Fibroblast of skin of left quadriceps (primary cell): ENCODE measurements around the gene QRFP.

Source experiments
- DNase-seq, 2 experiments: peaks; one replicate each; pipeline ENCODE4 v3.0.0-alpha.2; 2013; ENCODE audit warnings: low read depth in 2 of 2

QRFP gene

DNA sequence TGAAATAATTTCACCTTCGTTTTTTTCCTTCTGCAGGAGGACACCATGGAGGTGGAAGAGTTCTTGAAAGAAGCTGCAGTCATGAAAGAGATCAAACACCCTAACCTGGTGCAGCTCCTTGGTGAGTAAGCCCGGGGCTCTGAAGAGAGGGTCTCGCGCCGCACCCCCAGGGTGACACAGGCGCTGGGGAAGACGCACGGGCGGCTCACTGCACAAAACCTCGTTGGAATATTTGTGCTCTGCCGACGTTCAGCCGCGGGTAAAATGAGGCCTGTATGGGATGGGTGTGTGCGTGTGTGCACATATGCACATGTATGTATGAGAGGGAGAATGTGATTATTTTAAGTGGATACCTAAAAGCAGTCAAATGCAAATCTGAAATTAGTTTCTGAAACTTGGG is 24.5 kb downstream of the QRFP start:
- no peak for DNase-seq

DNA sequence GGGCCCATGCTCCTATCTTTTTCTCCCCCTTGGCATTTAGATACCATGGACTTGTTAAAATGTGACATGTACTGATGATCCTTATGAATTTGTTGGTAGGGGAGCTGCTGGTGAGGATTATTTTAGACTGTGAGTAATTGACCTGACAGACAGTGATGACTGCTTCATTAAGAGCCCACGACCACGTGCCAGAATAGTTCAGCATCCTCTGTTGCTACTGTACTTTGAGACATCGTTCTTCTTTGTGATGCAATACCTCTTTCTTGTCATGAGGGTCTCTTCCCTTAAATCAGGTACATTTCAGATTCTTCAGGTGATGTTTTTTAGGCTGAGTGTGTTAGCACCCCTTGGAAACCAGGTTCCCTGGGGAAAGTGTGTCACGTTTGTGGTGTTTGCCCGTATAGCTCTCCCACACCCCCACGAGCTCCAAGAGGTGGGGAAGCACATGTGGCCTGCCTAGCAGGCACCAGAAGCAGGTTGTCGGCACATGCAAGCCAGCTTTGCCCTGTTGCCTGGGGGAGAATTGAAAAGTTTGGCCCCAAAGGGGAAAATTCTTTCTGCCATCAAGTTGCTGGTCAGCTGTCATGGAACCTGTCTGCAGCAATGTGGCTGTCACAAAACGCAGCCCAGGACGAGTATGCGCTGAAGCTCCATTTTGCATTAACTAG is 25.1 kb downstream of the QRFP start:
- no peak for DNase-seq

- no peak for DNase-seq
Measured at GRCh38 chr9:130870491-130871381, 25.9 kb downstream of the QRFP start.

GRCh38 chr9:130869250-130869649 is 27.4 kb downstream of the QRFP start:
- DNase-seq, result no peak

- DNase-seq, result no peak
Measured at GRCh38 chr9:130868230-130868629, 28.4 kb downstream of the QRFP start.

GRCh38 chr9:130867556-130867955 is 29.1 kb downstream of the QRFP start:
- no peak for DNase-seq

DNA sequence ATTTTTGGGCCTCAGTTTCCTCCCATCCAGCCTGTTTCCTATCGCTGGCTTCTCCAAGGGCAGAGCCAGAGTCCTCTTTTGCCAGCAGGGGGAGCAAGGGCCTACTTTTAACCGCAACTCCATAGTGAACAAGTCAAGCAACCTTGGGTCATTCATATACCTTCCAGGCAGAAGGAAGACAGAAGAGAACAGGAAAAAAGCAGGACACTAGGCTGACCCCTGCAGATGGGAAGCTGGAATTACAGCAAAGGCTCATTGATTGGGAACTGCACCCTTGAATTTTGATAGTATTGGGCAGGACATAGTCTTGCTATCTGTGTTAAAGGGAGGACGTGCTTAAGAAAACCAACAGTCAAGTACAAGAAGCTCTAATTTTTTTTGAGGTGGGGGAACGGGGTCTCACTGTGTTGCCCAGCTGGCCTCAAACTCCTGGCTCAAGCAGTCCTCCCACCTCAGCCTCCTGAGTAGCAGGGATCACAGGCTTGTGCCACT is 30.1 kb downstream of the QRFP start:
- peak; percentile 76 to 78 for DNase-seq

DNA sequence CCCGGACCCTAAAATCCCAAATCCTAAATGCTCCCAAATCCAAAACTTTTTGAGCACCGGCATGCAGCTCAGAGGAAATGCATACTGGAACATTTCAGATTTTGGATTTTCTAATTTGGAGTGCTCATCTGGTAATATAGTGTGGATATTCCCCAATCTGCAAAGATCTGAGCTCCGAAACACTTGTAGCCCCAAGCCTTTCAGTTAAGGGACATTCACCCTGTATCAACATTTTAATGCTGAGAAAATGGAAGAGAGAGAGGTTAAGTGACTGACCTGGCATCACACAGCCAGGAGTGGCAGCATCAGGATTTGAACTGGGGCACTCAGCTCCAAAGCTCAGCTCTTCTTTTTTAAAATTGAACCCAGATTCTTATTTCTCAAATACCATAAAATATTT is 30.7 kb downstream of the QRFP start:
- DNase-seq, result no peak

- no peak for DNase-seq
Measured at GRCh38 chr9:130864541-130864940, 32.1 kb downstream of the QRFP start.

DNA sequence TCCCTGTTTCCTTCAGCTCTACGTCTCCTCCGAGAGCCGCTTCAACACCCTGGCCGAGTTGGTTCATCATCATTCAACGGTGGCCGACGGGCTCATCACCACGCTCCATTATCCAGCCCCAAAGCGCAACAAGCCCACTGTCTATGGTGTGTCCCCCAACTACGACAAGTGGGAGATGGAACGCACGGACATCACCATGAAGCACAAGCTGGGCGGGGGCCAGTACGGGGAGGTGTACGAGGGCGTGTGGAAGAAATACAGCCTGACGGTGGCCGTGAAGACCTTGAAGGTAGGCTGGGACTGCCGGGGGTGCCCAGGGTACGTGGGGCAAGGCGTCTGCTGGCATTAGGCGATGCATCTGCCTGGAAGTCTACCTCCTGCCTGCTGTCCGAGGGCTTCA is 33.9 kb downstream of the QRFP start:
- DNase-seq, result no peak

DNA sequence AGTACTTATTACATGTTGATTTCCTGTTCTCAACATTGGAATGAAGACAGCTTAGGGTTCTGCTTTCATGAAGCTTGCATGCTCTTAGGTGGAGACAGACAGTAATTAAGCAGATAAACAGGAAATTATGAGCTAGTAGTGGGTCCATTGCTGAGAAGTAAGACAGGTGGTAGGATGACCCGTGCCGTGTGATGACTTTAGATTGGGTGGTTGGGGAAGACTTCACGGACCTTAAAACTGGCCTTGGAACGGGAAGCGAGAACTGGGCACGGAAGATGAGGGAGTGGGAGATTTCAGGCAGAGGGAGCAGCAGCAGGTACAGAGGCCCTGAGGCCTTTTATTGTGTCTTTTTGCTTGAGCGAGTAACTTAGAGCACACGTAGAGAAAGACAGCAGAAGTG is 34.4 kb downstream of the QRFP start:
- no peak for DNase-seq

GRCh38 chr9:130861372-130862180 is 35.0 kb downstream of the QRFP start:
- DNase-seq, result no peak

- DNase-seq, result peak; percentile 87 to 88
Measured at GRCh38 chr9:130860458-130861316, 35.9 kb downstream of the QRFP start.

GRCh38 chr9:130858739-130859705 is 37.6 kb downstream of the QRFP start:
- DNase-seq, result no peak

GRCh38 chr9:130857864-130858738 is 38.5 kb downstream of the QRFP start:
- peak; percentile 68 for DNase-seq

DNA sequence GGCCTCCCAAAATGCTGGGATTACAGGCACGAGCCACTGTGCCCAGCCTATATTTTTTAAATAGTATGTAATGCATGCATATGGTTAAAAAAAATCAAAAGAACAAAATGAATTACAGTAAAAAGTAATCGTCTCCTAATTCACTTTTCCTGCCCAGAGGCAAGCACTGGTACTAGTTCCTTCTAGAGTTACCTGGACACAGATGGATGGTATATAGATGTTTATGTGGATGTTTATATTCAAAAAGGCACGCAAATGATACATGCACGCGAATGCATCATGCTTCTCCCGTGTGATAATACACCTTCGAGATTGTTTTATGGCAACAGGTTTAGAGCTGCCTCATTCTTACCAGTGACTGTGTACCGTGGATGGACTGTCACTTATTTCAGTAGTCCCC is 40.1 kb downstream of the QRFP start:
- DNase-seq, result no peak

DNA sequence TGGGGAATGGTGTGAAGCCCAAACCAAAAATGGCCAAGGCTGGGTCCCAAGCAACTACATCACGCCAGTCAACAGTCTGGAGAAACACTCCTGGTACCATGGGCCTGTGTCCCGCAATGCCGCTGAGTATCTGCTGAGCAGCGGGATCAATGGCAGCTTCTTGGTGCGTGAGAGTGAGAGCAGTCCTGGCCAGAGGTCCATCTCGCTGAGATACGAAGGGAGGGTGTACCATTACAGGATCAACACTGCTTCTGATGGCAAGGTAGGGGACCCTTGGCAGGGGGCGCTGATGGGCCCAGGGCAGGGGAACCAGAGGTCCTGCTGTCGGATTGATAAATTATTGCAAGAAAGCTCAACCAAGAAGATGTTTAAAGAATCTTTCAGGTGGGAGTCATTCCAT is 41.8 kb downstream of the QRFP start:
- no peak for DNase-seq

DNA sequence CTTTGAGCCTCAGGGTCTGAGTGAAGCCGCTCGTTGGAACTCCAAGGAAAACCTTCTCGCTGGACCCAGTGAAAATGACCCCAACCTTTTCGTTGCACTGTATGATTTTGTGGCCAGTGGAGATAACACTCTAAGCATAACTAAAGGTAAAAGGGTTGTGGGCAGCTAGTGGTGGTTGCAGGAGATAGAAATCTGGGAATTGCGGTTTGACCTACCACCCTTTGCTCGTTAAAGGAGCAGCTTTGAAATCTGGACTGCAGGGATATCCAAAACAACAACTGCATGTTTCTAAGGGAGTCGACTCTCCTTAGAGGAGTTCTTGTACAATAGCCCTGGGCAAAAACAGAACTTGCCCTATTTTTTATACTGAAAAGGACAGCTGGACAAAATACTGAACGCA is 42.5 kb downstream of the QRFP start:
- no peak for DNase-seq

- no peak for DNase-seq
Measured at GRCh38 chr9:130852801-130853200, 43.8 kb downstream of the QRFP start.
